ENCODE data around the gene ZNF385C. TPM values are rescaled to one million over a fixed set of nuclear protein-coding genes. Genes with fewer than 3 reads are reported as not detected.
A peak's percentile ranks its signal among the peaks of the same experiment; 100 is the strongest.

Gene ZNF385C
- total and polyA plus RNA-seq, 2 of the 13 experiments (the other 11 are each of a cell fraction or from before 2014, with no cell fraction given) = 2.3 to 6.1 TPM

GRCh38 chr17:42122371-42123303, 24.4 kb upstream of the ZNF385C start, which contains the start of gene HSPB9 (continued):
- TF ChIP-seq BATF2 (CRISPR knock-in tag; IDR thresholded peaks at IDR 0.05) (peak; percentile 45; the same call in 1 of the 2 replicates), ZNF672 (CRISPR knock-in tag; IDR thresholded peaks at IDR 0.05) (0 out of 2 replicates have a peak, but pooled peaks have one; percentile 57)

GRCh38 chr17:42120770-42121769, 22.8 kb upstream of the ZNF385C start, which contains the start of gene KAT2A:
Gene KAT2A, minus strand, starts transcription at chr17:42121367. Its CDS starts 63 bp downstream, at chr17:42121304.
- Histone ChIP-seq H3K27ac (ENCODE audit: extremely low read length, insufficient read depth, low read length) (peak within 1 kb of the TSS; percentile 68), H3K79me2 (ENCODE audit: insufficient read depth, low read length) (no peaks in the 10 kb centered on the region), H2AFZ (ENCODE audit: low read length) (peak within 1 kb of the TSS; percentile 52), H3K4me1 (ENCODE audit: insufficient read depth, low read length) (peaks cover 30% of the 10 kb centered on the region), H3K36me3 (replicated peaks in 1 of 2; ENCODE audit: control insufficient read depth in 1 of 2, insufficient read depth in 2 of 2, low read length in 2 of 2) (peaks cover 9 to 37% of the 10 kb centered on the region in 2 experiments), H3K4me2 (ENCODE audit: low read depth, low read length) (peak within 1 kb of the TSS; percentile 79), H3K4me3 (replicated peaks in 1 of 3; ENCODE audit: insufficient read depth in 1 of 3, low read depth in 2 of 3, low read length in 3 of 3) (peak within 1 kb of the TSS; percentile 76 to 85 (median 79)), H3K9me3 (ENCODE audit: low read length) (no peaks in the 10 kb centered on the region), H3K27me3 (ENCODE audit: control insufficient read depth in 1 of 2, insufficient read depth in 2 of 2, low read length in 2 of 2) (no peaks in the 10 kb centered on the region), H4K20me1 (ENCODE audit: insufficient read depth, low read length) (no peaks in the 10 kb centered on the region), H3K9ac (ENCODE audit: insufficient read depth, low read depth, low read length) (peak within 1 kb of the TSS; percentile 57)
- FAIRE-seq = peak; percentile 72
- WGBS (ENCODE audit: low lambda C conversion rate) = 18% methylated on average over 25 of the region's 57 CpGs
- intact Hi-C loops (cut with micrococcal nuclease; ENCODE audit: unreplicated experiment) = loop anchor here (5.0 kb wide), 1 partner anchor 36 kb away; no protein-coding TSS in a partner anchor
- CTCF ChIA-PET (ENCODE audit: low intra/inter-chr PET ratio, low total read pairs) = no interaction called here
- peak; percentile 90 for ATAC-seq
- BruUV-seq (replicated peaks) = no TSS peak
- in situ Hi-C loops (cut with HindIII; ENCODE audit: extremely low pct_ligation_motif_present, low pct_unique_long_range_greater_than_20kb) = no loop called here
- peak; percentile 73 for DNase-seq (ENCODE audit: low spot score)
- POLR2A ChIA-PET = interaction anchor here (0.7 to 3.1 kb wide), 24 partner anchors 9 to 432 kb away, joined by 3 to 34 read pairs (median 6); partner anchors contain the start of genes CNP, DHX58, DNAJC7 and EIF1
- TF ChIP-seq HNRNPK (IDR thresholded peaks at IDR 0.05; ENCODE audit: low read depth, low read length, poor library complexity, severe bottlenecking) = peak; percentile 63
- TF ChIP-seq ZNF7 (CRISPR knock-in tag; IDR thresholded peaks at IDR 0.05) = no peak
- TF ChIP-seq FOXK1 (CRISPR knock-in tag; IDR thresholded peaks at IDR 0.05; ENCODE audit: borderline replicate concordance, low read depth) = peak; percentile 35; the same call in 1 of the 2 replicates
- TF ChIP-seq ZNF20 (CRISPR knock-in tag; IDR thresholded peaks at IDR 0.05) = no peak
- TF ChIP-seq ZNF124 (CRISPR knock-in tag; IDR thresholded peaks at IDR 0.05) = peak; percentile 49; the same call in 1 of the 2 replicates
- 0 out of 4 replicates have a peak, but pooled peaks of 1 of the 2 experiments have one; percentile 24 for TF ChIP-seq KLF16 (CRISPR knock-in tag; IDR thresholded peaks at IDR 0.05)
- TF ChIP-seq KDM4B (CRISPR knock-in tag; IDR thresholded peaks at IDR 0.05) = 0 out of 2 replicates have a peak, but pooled peaks have one; percentile 48
- TF ChIP-seq GMEB2 (CRISPR knock-in tag; IDR thresholded peaks at IDR 0.05; ENCODE audit: low read depth) = no peak
- no peak for TF ChIP-seq RFX3 (CRISPR knock-in tag; IDR thresholded peaks at IDR 0.05)
- peak; percentile 94 for TF ChIP-seq HCFC1 (IDR thresholded peaks at IDR 0.05; ENCODE audit: low read depth, low read length)
- peak; percentile 50; the same call in 1 of the 2 replicates for TF ChIP-seq ARNT2 (CRISPR knock-in tag; IDR thresholded peaks at IDR 0.05; ENCODE audit: low read depth)
- TF ChIP-seq NFRKB (IDR thresholded peaks at IDR 0.05) = no peak
- TF ChIP-seq ZNF563 (CRISPR knock-in tag; IDR thresholded peaks at IDR 0.05) = no peak
- no peak for TF ChIP-seq MAFF (IDR thresholded peaks at IDR 0.05; ENCODE audit: low read depth, low read length)
- TF ChIP-seq ATM (IDR thresholded peaks at IDR 0.05; ENCODE audit: borderline replicate concordance) = no peak
- TF ChIP-seq MEF2D (CRISPR knock-in tag; IDR thresholded peaks at IDR 0.05) = peak; percentile 52; the same call in 1 of the 2 replicates
- no peak for TF ChIP-seq CCDC6 (CRISPR knock-in tag; IDR thresholded peaks at IDR 0.05)
